Naive B cell (primary cell): Measurements from ENCODE around the gene GARNL3. TPM values are rescaled to one million over a fixed set of nuclear protein-coding genes. Genes with fewer than 3 reads are reported as not detected.
A peak's percentile ranks its signal among the peaks of the same experiment; 100 is the strongest.

ENCODE experiments used
- ATAC-seq, 2 donors: fragments of 150-1000 bp; cut with Tn5 transposase; 2 replicates each; pipeline ENCODE4 v1.10.0; 2021; ENCODE audit warnings: low read depth in 2 of 2, mild to moderate bottlenecking in 2 of 2, moderate library complexity in 2 of 2
- DNase-seq: peaks from one replicate; pipeline ENCODE4 v3.0.0; 2022
- H3K27ac Mint-ChIP-seq, 6 donors: one replicate each; pipeline ENCODE4 v1.8.0; 2020 to 2022; ENCODE audit warnings: mild to moderate bottlenecking in 6 of 6, mixed read lengths in 6 of 6, moderate library complexity in 5 of 6, inconsistent platforms in 2 of 6
- H3K27me3 Mint-ChIP-seq, 3 donors: one replicate each; pipeline ENCODE4 v1.8.0; 2021 to 2022; ENCODE audit warnings: mixed read lengths in 3 of 3, mild to moderate bottlenecking in 1 of 3
- H3K36me3 Mint-ChIP-seq, 2 donors: one replicate each; pipeline ENCODE4 v1.8.0; 2020 to 2022; ENCODE audit warnings: mixed read lengths in 2 of 2, inconsistent platforms in 1 of 2, mild to moderate bottlenecking in 1 of 2
- H3K4me1 Mint-ChIP-seq, 3 donors: one replicate each; pipeline ENCODE4 v1.8.0; 2020 to 2022; ENCODE audit warnings: mixed read lengths in 3 of 3, inconsistent platforms in 1 of 3, mild to moderate bottlenecking in 1 of 3, moderate library complexity in 1 of 3
- H3K4me3 Mint-ChIP-seq, 8 donors: one replicate each; pipeline ENCODE4 v1.8.0; 2020 to 2022; ENCODE audit warnings: mild to moderate bottlenecking in 8 of 8, mixed read lengths in 8 of 8, moderate library complexity in 8 of 8, inconsistent platforms in 2 of 8
- H3K9me3 Mint-ChIP-seq, 7 donors: one replicate each; pipeline ENCODE4 v1.8.0; 2020 to 2022; ENCODE audit warnings: mixed read lengths in 7 of 7, mild to moderate bottlenecking in 5 of 7, inconsistent platforms in 2 of 7, moderate library complexity in 1 of 7
- polyA plus RNA-seq, 6 donors: library from polyadenylated mRNA; unstranded; fragments of 300-500 nt; fragmentation: Illumina TruSeq; gene quantifications; one replicate each; pipeline ENCODE4 v1.2.3, GENCODE V29; 2021; ENCODE audit warnings: low read depth in 6 of 6

The GARNL3 gene
- polyA plus RNA-seq, 6 donors from 2014 or later: 0.71 to 3.1 (median 1.1) TPM; not detected in 2

- DNase-seq: no peak
- Mint-ChIP-seq H3K4me1 (peaks cover 7 to 12% (median 8%) of the 10 kb centered on the region in 3 donors), H3K4me3 (no peak overlapping the region), H3K9me3 (no peaks in the 10 kb centered on the region), H3K27me3 (no peaks in the 10 kb centered on the region), H3K36me3 (no peaks in the 10 kb centered on the region), H3K27ac (no peak overlapping the region)
- ATAC-seq: no peak
Measured at GRCh38 chr9:127407492-127407843, 142.9 kb downstream of the GARNL3 start.

- H3K4me3 Mint-ChIP-seq: peak overlapping the region in 1 of 8 donors; percentile 29
- peaks cover 0 to 8% (median 0%) of the 10 kb centered on the region in 3 donors for H3K27me3 Mint-ChIP-seq
- DNase-seq: no peak
- peak in 1 of 2 donors; percentile 47 for ATAC-seq
- no peaks in the 10 kb centered on the region for H3K9me3 Mint-ChIP-seq
- H3K27ac Mint-ChIP-seq: peak overlapping the region in 5 of 6 donors; percentile 48 to 89 (median 53)
- peaks cover 8 to 12% (median 12%) of the 10 kb centered on the region in 3 donors for H3K4me1 Mint-ChIP-seq
- no peaks in the 10 kb centered on the region for H3K36me3 Mint-ChIP-seq
Measured at GRCh38 chr9:127411122-127411521, 146.5 kb downstream of the GARNL3 start.

- no peaks in the 10 kb centered on the region for H3K9me3 Mint-ChIP-seq
- peaks cover 12 to 20% (median 14%) of the 10 kb centered on the region in 3 donors for H3K4me1 Mint-ChIP-seq
- peak overlapping the region in 1 of 6 donors; percentile 83 for H3K27ac Mint-ChIP-seq
Measured at GRCh38 chr9:127415141-127415540, 150.6 kb downstream of the GARNL3 start.

GRCh38 chr9:127415657-127416056 lies 151.1 kb downstream of the GARNL3 start:
- DNase-seq (no peak), ATAC-seq (no peak)
- Mint-ChIP-seq H3K27me3 (peaks cover 0 to 8% (median 0%) of the 10 kb centered on the region in 3 donors), H3K4me3 (no peak overlapping the region), H3K27ac (no peak overlapping the region), H3K4me1 (peaks cover 12 to 17% (median 14%) of the 10 kb centered on the region in 3 donors), H3K36me3 (no peaks in the 10 kb centered on the region), H3K9me3 (no peaks in the 10 kb centered on the region)

More at GRCh38 chr9:127415141-127415540, 150.6 kb downstream of the GARNL3 start:
- DNase-seq (no peak), ATAC-seq (no peak)
- no peak overlapping the region for H3K4me3 Mint-ChIP-seq
- H3K27me3 Mint-ChIP-seq: peaks cover 0 to 8% (median 0%) of the 10 kb centered on the region in 3 donors
- H3K36me3 Mint-ChIP-seq: no peaks in the 10 kb centered on the region

- Mint-ChIP-seq H3K4me3 (peak overlapping the region in 2 of 8 donors; percentile 53 to 82), H3K9me3 (no peaks in the 10 kb centered on the region), H3K4me1 (peaks cover 5 to 10% (median 8%) of the 10 kb centered on the region in 3 donors), H3K27me3 (peaks cover 0 to 8% (median 0%) of the 10 kb centered on the region in 3 donors), H3K27ac (peak overlapping the region in 2 of 6 donors; percentile 31 to 58), H3K36me3 (no peaks in the 10 kb centered on the region)
- DNase-seq (no peak), ATAC-seq (no peak)
Measured at GRCh38 chr9:127417131-127418036, 152.8 kb downstream of the GARNL3 start.

DNA sequence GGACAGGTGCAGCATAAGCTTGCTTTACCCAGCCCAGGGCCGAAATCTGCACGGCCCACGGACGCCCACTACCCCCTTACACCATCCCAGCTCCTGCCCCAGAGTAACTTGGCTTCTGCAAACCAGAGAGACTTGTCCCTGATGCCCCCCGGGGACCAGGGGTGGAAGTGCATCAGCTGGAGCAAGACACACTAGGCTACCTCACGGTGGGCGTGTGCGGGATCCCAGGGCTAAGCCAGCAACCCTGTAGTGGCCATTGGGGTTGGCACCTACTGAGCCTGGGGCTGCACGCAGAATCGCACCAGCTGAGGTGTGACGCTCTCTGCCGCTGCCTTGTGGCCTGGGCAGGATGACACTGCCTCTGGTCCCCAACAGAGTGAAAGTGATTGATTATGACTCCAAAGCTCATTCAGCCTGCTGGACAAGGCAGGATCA lies 153.5 kb downstream of the GARNL3 start:
- peak; percentile 41 to 48 for ATAC-seq
- H3K4me3 Mint-ChIP-seq: peak overlapping the region in 3 of 8 donors; percentile 35 to 63 (median 53)

GRCh38 chr9:127419348-127419747 lies 154.8 kb downstream of the GARNL3 start:
- Mint-ChIP-seq H3K9me3 (no peaks in the 10 kb centered on the region), H3K4me1 (peaks cover 22 to 30% (median 23%) of the 10 kb centered on the region in 3 donors), H3K27me3 (peaks cover 0 to 7% (median 0%) of the 10 kb centered on the region in 3 donors), H3K36me3 (no peaks in the 10 kb centered on the region), H3K4me3 (no peak overlapping the region), H3K27ac (no peak overlapping the region)
- ATAC-seq (no peak), DNase-seq (no peak)

More for the DNA sequence above, 153.5 kb downstream of the GARNL3 start:
- Mint-ChIP-seq H3K27ac (no peak overlapping the region), H3K36me3 (no peaks in the 10 kb centered on the region), H3K27me3 (peaks cover 0 to 8% (median 0%) of the 10 kb centered on the region in 3 donors), H3K4me1 (peaks cover 10 to 17% (median 12%) of the 10 kb centered on the region in 3 donors), H3K9me3 (no peaks in the 10 kb centered on the region)
- peak; percentile 24 for DNase-seq

GRCh38 chr9:127421057-127421456 lies 156.5 kb downstream of the GARNL3 start:
- Mint-ChIP-seq H3K4me3 (no peak overlapping the region), H3K27ac (no peak overlapping the region), H3K27me3 (no peaks in the 10 kb centered on the region), H3K36me3 (no peaks in the 10 kb centered on the region), H3K4me1 (peaks cover 23 to 43% (median 39%) of the 10 kb centered on the region in 3 donors), H3K9me3 (no peaks in the 10 kb centered on the region)
- DNase-seq: no peak
- ATAC-seq: no peak

- H3K27ac Mint-ChIP-seq: no peak overlapping the region
- no peak for ATAC-seq
- H3K9me3 Mint-ChIP-seq: no peaks in the 10 kb centered on the region
- H3K36me3 Mint-ChIP-seq: no peaks in the 10 kb centered on the region
- DNase-seq: no peak
- H3K4me3 Mint-ChIP-seq: peak overlapping the region in 2 of 8 donors; percentile 94 to 98
- peaks cover 30 to 52% (median 47%) of the 10 kb centered on the region in 3 donors for H3K4me1 Mint-ChIP-seq
- H3K27me3 Mint-ChIP-seq: no peaks in the 10 kb centered on the region
Measured at GRCh38 chr9:127422133-127422782, 157.7 kb downstream of the GARNL3 start.

DNA sequence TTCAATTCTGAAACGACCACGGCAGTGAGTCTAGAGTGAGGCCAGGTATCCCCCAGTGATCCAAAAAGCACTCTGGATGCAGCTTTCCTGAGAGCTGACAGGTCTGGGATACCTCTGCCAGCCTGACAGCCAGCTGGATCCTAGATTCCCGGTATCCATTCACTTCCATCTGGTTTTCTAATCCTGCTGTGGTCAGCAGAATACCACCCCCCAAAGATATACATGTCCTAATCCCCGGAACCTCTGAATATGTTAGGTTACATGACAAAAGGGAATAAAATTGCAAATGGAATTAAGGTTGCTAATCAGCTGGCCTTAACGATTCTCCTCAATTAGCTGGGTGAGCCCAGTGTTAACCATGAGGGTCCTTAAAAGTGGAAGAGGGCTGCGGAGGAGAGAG lies 158.2 kb downstream of the GARNL3 start:
- Mint-ChIP-seq H3K27ac (peak overlapping the region in 4 of 6 donors; percentile 60 to 95 (median 74)), H3K4me1 (peaks cover 30 to 50% (median 47%) of the 10 kb centered on the region in 3 donors), H3K9me3 (no peaks in the 10 kb centered on the region), H3K4me3 (peak overlapping the region; percentile 47 to 100 (median 100)), H3K27me3 (no peaks in the 10 kb centered on the region), H3K36me3 (no peaks in the 10 kb centered on the region)
- no peak for ATAC-seq
- no peak for DNase-seq

DNA sequence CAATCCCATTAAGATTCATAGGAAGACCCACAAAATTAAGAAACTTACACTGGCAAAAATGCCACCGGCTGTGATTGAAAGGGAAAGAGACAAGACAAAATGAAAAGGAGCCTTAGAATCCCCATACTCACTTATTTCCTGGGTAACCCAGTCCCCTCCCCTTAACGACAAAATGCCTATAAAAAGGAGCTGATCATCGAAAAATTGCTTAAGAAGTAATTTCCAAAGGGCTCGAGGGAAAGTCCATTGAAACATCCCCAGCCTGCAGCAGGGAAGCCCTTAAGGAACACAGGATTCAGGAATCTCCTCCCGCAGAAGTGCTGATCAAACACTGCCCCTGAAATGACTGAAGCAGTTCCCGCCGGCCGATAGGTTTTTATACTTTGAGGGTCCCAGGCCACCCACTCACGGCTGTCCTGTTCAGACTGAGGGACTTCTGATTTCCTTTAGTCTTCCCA lies 158.9 kb downstream of the GARNL3 start:
- Mint-ChIP-seq H3K27ac (peak overlapping the region in 5 of 6 donors; percentile 85 to 98 (median 95)), H3K4me3 (peak overlapping the region; percentile 94 to 100 (median 100)), H3K36me3 (no peaks in the 10 kb centered on the region), H3K4me1 (peaks cover 30 to 46% (median 43%) of the 10 kb centered on the region in 3 donors), H3K9me3 (no peaks in the 10 kb centered on the region), H3K27me3 (no peaks in the 10 kb centered on the region)
- ATAC-seq (no peak), DNase-seq (no peak)

GRCh38 chr9:127423934-127424675 lies 159.5 kb downstream of the GARNL3 start, which contains the start of gene ZNF79:
Gene ZNF79, plus strand, starts transcription at chr9:127424382. Its CDS starts 406 bp downstream, at chr9:127424788.
- Mint-ChIP-seq H3K4me1 (peaks cover 30 to 46% (median 39%) of the 10 kb centered on the region in 3 donors), H3K27ac (peak within 1 kb of the TSS; percentile 85 to 98 (median 96)), H3K27me3 (no peaks in the 10 kb centered on the region), H3K4me3 (peak within 1 kb of the TSS; percentile 94 to 100 (median 100)), H3K9me3 (no peaks in the 10 kb centered on the region), H3K36me3 (no peaks in the 10 kb centered on the region)
- peak; percentile 94 for ATAC-seq
- DNase-seq: peak; percentile 90

GRCh38 chr9:127424676-127424999 lies 160.1 kb downstream of the GARNL3 start:
- H3K9me3 Mint-ChIP-seq: no peaks in the 10 kb centered on the region

More at GRCh38 chr9:127424676-127424999, 160.1 kb downstream of the GARNL3 start:
- DNase-seq (no peak), ATAC-seq (peak; percentile 27 to 37)
- Mint-ChIP-seq H3K27ac (peak overlapping the region; percentile 69 to 98 (median 96)), H3K36me3 (no peaks in the 10 kb centered on the region), H3K27me3 (no peaks in the 10 kb centered on the region), H3K4me1 (peaks cover 30 to 46% (median 39%) of the 10 kb centered on the region in 3 donors), H3K4me3 (peak overlapping the region; percentile 94 to 100 (median 100))
